SIG-M5 treated with dmso at 0.1 percent for 504 hours (cell line): Measurements from ENCODE around the gene SLC1A4.
A peak's percentile ranks its signal among the peaks of the same experiment; 100 is the strongest.

Source experiments
- DNase-seq: peaks from one replicate; lab custom pipeline; 2025; ENCODE audit not compliant: unreplicated experiment; lab: John Stamatoyannopoulos, UW

Gene SLC1A4

GRCh38 chr2:65049010-65049639 lies 59.9 kb downstream of the SLC1A4 start:
- no peak for DNase-seq

DNA sequence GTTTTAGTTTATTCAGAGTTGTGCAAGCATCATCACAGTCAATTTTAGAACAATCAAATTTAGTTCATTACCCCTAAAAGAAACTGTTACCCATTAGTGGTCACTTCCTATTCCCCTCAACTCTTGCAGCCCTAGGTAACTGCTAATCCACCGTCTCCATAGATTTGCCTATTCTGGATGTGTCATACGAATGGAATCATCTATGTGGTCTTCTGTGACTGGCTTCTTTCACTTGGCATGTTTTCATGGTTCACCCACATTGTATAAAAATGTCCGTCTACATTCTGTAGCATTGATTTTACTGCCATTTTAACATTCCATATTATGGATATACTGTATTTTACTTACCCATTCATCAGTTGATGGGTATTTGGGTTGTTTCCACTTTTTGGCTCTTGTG lies 61.7 kb downstream of the SLC1A4 start:
- DNase-seq, result no peak

- DNase-seq, result peak; percentile 88
Observed at GRCh38 chr2:65053199-65053598, 64.0 kb downstream of the SLC1A4 start.

- DNase-seq, result no peak
Observed at GRCh38 chr2:65054749-65055421, 65.7 kb downstream of the SLC1A4 start.

DNA sequence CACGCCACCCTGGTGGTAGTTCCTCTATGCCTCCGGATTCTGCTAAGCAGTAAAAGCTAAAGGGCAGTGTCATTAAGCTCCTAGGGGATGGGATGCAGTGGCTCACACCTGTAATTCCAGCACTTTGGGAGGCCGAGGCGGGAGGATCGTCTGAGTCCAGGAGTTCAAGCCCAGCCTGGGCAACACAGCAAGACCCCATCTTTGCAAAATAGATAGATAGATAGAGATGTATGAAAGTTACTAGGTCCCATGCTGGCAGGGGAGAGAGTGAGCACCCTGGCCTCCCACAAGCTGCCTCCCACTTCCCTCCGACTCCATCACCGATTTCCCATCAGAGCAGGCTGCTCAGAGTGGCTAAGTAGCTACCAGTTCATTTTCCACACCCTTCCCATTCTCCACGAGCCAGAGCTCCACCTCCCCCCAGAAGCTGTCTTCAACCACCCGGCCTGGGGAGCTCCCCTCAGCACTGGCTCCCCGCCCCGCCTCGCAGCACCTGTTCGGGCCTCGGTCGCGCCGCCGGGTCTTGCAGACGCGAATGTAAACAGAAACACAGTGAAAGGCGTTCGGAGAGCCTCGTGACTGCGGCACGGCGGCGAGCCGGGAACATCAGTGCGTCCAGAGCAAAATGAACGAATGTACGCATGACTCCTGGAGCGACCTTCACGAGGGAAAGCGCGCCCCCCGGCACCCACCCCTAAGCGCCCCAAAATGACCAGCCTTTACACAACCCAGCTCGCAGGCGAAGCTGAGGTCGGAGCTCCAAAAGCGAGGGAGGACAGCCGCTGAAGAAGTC lies 66.4 kb downstream of the SLC1A4 start:
- DNase-seq, result peak; percentile 73

GRCh38 chr2:65056215-65057053 lies 67.2 kb downstream of the SLC1A4 start, which contains the start of gene CEP68:
Gene CEP68, plus strand, starts transcription at chr2:65056416. Its CDS starts 13,029 bp downstream, at chr2:65069445.
- peak; percentile 97 for DNase-seq

GRCh38 chr2:65057054-65057375 lies 67.8 kb downstream of the SLC1A4 start:
- DNase-seq, result no peak

DNA sequence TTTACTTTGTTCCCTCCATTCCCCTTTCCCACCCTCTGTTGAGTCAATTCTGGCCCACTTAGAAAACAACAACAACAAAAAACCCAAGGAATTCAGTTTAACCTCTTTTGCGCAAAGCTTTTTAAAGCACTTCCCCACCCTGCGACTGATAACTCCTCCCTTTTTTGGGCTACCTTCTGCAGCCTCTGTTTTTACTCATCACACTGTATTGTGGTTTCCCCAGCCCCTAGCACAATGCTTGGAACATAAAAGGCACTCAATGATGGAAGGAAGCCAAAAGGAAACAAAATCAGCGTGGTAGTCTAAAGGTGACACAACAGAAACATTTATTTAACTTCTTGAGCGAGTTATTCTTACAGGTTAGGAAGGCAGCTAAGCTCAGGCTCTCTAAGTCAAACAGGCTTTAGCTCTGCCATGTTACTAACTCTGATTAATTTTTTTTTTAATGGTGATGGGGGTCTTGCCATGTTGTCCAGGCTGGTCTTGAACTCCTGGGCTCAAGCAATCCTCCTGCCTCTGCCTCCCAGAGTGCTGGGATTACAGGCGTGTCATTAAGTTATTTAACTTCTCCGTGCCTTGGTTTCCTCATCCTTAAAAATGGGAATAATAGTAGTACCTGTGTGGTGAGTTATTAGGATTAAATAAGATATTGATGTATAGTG lies 68.3 kb downstream of the SLC1A4 start:
- peak; percentile 85 for DNase-seq

DNA sequence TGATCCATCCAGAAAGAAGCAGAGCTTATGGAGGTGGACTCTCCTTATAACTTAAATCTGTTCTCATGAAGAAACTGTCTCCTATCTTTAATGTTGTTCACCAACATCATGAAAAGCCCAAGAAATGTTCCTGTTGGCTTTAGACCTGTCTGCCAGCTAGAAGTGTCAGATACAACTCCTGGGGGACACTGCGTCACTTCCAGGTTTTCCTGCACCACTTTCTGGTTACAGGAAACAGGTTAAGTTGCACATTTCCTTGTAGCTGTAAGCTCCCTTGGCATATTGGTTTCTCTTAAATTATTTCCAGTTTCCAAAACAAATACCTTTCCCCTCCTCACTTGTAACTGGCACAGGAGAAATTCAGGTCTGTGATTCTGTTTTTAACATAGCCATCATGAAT lies 69.9 kb downstream of the SLC1A4 start:
- DNase-seq, result no peak

GRCh38 chr2:65061146-65061909 lies 72.1 kb downstream of the SLC1A4 start:
- no peak for DNase-seq

DNA sequence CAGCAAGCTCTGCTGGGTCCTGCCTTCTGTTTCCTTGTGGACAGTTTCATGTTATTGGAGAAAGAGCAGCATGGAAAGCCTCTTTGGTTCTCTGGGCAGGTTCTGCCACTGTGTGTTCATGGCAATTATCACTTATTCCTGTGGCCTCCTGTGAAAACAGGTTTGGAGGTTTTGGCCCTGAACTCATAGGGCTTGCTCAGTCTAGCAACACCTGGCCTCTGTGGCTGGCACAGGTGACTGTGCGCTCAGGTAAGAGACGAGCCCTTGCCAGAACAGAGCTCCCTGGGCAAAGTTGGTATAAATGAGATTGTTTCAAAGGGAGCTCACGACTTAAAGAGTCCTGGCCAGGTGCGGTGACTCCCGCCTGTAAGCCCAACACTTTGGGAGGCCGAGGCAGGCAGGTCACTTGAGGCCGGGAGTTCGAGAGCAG lies 72.7 kb downstream of the SLC1A4 start:
- DNase-seq, result no peak

DNA sequence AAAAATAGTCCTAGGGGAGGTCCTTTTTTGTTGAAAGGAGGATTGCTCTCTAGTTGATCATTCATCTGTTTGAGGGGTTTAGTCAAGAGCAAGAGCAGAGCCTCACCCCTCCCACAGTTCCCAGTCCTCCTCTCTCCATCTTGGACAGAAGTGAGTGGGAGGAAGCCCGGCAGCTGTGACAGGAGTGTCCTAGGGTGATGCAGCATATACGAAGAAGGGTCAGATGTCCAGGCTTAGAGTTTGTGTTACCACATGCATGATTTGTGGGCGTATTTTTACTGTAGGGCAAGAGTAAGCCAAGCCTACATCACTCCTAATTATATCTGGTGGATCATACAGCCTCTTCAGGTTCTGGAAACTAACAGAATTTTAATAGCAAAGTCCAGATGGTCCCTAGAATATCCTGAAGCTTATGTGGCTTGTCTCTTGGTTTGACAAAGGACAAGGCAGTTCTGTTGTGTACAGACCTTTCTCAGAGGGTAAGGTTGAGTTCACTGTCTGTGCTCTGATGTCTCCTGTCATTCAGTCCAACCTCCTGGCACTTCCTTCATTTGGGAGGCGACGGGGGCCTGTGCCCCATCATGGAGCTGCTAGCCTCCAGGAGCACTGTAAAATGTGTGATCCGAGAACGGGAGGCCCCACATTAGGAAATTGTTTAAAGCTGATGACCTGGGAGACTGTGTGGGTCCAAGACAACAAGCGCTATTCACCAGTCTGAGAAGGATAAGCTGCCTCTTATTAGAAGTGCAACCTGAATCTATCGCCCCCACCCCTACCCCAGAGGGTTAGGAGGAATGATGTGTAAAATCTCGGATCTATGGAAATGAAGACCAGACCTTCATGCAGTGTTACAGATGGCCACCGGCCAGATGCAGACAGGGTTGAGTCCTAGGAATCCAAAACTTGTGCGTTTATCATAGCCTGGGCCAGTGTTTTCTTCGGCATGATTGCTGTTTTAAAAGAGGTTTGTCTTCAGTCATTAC lies 73.9 kb downstream of the SLC1A4 start:
- no peak for DNase-seq

- DNase-seq, result peak; percentile 95
Observed at GRCh38 chr2:65064728-65065552, 75.7 kb downstream of the SLC1A4 start.

DNA sequence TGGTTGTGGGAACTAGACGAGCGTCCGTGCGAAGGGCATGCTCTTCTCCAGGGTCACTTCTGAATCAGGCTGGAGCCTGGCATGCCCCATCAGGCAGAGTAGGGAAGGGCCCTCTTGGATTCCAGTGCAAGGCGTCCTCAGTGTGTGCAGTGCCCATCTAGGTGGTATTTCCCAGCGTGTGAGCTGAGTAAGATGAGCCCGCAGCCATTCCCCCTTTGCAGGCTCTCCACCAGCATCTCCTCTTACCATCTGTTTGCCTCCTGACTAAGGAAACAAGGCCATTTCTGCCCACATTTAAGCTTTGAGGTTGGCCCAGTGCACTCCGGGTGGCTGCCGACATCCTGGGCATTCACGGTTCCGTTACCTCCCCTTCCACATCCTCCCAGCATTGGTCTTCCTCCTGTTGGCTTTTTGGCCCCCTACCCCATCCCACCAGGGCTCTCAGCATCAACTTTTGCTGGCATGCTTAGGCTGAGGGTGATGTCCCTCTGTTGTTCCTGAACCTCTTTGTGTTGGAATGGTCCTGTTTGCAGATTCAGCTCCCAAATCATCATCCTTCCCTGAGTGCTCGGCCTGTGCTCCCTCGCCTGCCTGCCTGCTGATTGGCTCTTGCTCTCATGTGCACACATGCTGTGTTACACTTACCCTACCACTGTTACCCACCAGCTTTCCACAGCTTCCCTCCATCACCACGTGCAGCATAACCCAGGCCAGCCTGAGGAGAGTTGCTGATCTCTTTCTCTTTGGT lies 78.8 kb downstream of the SLC1A4 start:
- DNase-seq, result no peak

GRCh38 chr2:65069439-65069824 lies 80.2 kb downstream of the SLC1A4 start:
- DNase-seq, result no peak

GRCh38 chr2:65070172-65070830 lies 81.1 kb downstream of the SLC1A4 start:
- DNase-seq, result no peak

DNA sequence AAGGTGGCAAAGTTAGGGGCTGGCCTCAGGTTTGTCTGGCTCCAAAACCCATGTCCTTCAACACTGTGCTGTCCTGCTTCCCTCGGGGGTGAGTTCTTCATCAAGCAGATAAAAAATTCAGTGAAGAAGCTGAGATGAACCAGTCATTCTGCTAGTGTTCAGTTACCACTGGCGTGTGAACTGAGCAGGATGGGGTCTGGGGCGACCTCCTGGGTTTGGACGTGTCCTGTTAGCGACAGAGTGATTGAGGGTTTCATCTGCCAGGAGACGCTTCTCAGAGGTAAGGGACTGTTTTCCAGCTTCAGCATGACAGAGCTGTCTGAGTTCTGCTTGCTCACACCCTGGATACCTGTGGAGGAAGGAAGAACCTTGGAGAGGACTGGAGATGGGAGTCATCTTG lies 81.7 kb downstream of the SLC1A4 start:
- no peak for DNase-seq
